Measurements from ENCODE around the gene LINGO1.

The LINGO1 gene

GRCh38 chr15:77584691-77585090, 48.0 kb downstream of the LINGO1 start:
- ChIA-PET POLR2A (ENCODE audit: low non-redundant PET) (no interaction called here), CTCF (no interaction called here)
- no peak overlapping the region for H3K27ac ChIP-seq
- DNase-seq (ENCODE audit: low spot score): no peak
- no peak for TF ChIP-seq CTCF (conservative IDR thresholded peaks at IDR 0.05; ENCODE audit: low read depth)

GRCh38 chr15:77584201-77584600, 48.5 kb downstream of the LINGO1 start:
- ChIA-PET CTCF (no interaction called here), POLR2A (ENCODE audit: low non-redundant PET) (no interaction called here)
- TF ChIP-seq CTCF (conservative IDR thresholded peaks at IDR 0.05; ENCODE audit: low read depth): no peak
- no peak overlapping the region for H3K27ac ChIP-seq
- DNase-seq (ENCODE audit: low spot score): no peak

GRCh38 chr15:77582763-77583162, 49.9 kb downstream of the LINGO1 start:
- CTCF ChIA-PET: no interaction called here
- POLR2A ChIA-PET (ENCODE audit: low non-redundant PET): no interaction called here
- TF ChIP-seq CTCF (conservative IDR thresholded peaks at IDR 0.05; ENCODE audit: low read depth): no peak
- no peak for DNase-seq (ENCODE audit: low spot score)
- H3K27ac ChIP-seq: no peak overlapping the region

- TF ChIP-seq CTCF (conservative IDR thresholded peaks at IDR 0.05; ENCODE audit: low read depth): no peak
- ChIA-PET CTCF (interaction anchor here (0.7 to 1.1 kb wide), 2 partner anchors 39 to 474 kb away, joined by 3 read pairs; no protein-coding TSS in a partner anchor), POLR2A (ENCODE audit: low non-redundant PET) (no interaction called here)
- H3K27ac ChIP-seq: no peak overlapping the region
- no peak for DNase-seq (ENCODE audit: low spot score)
Observed at GRCh38 chr15:77581896-77582569, 50.7 kb downstream of the LINGO1 start.

GRCh38 chr15:77580996-77581682, 51.6 kb downstream of the LINGO1 start:
- TF ChIP-seq CTCF (conservative IDR thresholded peaks at IDR 0.05; ENCODE audit: low read depth): no peak
- CTCF ChIA-PET: interaction anchor here (0.7 to 1.1 kb wide), 2 partner anchors 38 to 473 kb away, joined by 3 read pairs; no protein-coding TSS in a partner anchor
- POLR2A ChIA-PET (ENCODE audit: low non-redundant PET): no interaction called here
- no peak for DNase-seq (ENCODE audit: low spot score)
- no peak overlapping the region for H3K27ac ChIP-seq

GRCh38 chr15:77579498-77580188, 53.1 kb downstream of the LINGO1 start:
- H3K27ac ChIP-seq: no peak overlapping the region
- TF ChIP-seq CTCF (conservative IDR thresholded peaks at IDR 0.05; ENCODE audit: low read depth): no peak
- CTCF ChIA-PET: interaction anchor here (0.6 kb wide), 2 partner anchors 9 to 44 kb away, joined by 3 to 11 read pairs; no protein-coding TSS in a partner anchor
- POLR2A ChIA-PET (ENCODE audit: low non-redundant PET): no interaction called here
- DNase-seq (ENCODE audit: low spot score): no peak

Measured in RWPE1 (cell line).